GM10248 (cell line): ENCODE data around the gene SCLY.

ENCODE experiments used
- CTCF ChIA-PET: fragments of 300-600 bp; sonication (Branson Sonifier 250); formaldehyde crosslinking; extraction: SDS; loops from one replicate; lab custom pipeline; 2021; ENCODE audit warnings: antibody characterized with exemption; lab: Yijun Ruan, JAX
- POLR2A ChIA-PET: fragments of 350-650 bp; sonication (Branson Sonifier 250); formaldehyde crosslinking; extraction: SDS; loops from one replicate; lab custom pipeline; 2020; ENCODE audit warnings: antibody characterized with exemption; lab: Yijun Ruan, JAX
- DNase-seq: peaks from one replicate; pipeline ENCODE4 v3.0.0; 2012; ENCODE audit errors: extremely low spot score
- TF ChIP-seq, protein P1 (sequence below): IDR thresholded peaks from 2 replicates; pipeline ENCODE4 v1.5.1; 2012; ENCODE audit warnings: mild to moderate bottlenecking, low read depth; ENCODE audit errors: extremely low read depth, missing control alignments, control extremely low read depth

The SCLY gene

DNA sequence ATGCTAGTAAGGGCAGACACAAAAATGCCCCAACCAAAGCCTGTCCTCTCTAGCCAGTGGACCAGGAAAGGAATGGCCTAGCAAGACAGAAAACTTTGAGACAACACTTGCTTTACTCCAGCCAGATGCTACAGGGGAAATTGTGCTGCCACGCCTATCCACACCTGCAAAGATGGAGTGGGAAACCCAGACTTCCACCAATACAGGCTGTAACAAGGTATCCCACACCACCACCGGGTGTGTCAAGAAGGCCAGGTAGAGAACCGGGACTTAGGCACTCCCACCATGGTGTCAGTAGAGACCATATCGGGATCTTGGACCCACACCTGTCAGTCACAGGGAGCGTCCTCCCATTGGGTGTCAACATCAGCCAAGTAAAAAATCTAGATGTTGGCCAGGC is 23.1 kb downstream of the SCLY start:
- TF ChIP-seq, protein P1, sequence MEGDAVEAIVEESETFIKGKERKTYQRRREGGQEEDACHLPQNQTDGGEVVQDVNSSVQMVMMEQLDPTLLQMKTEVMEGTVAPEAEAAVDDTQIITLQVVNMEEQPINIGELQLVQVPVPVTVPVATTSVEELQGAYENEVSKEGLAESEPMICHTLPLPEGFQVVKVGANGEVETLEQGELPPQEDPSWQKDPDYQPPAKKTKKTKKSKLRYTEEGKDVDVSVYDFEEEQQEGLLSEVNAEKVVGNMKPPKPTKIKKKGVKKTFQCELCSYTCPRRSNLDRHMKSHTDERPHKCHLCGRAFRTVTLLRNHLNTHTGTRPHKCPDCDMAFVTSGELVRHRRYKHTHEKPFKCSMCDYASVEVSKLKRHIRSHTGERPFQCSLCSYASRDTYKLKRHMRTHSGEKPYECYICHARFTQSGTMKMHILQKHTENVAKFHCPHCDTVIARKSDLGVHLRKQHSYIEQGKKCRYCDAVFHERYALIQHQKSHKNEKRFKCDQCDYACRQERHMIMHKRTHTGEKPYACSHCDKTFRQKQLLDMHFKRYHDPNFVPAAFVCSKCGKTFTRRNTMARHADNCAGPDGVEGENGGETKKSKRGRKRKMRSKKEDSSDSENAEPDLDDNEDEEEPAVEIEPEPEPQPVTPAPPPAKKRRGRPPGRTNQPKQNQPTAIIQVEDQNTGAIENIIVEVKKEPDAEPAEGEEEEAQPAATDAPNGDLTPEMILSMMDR = no peak
- ChIA-PET POLR2A (no interaction called here), CTCF (no interaction called here)
- no peak for DNase-seq

DNA sequence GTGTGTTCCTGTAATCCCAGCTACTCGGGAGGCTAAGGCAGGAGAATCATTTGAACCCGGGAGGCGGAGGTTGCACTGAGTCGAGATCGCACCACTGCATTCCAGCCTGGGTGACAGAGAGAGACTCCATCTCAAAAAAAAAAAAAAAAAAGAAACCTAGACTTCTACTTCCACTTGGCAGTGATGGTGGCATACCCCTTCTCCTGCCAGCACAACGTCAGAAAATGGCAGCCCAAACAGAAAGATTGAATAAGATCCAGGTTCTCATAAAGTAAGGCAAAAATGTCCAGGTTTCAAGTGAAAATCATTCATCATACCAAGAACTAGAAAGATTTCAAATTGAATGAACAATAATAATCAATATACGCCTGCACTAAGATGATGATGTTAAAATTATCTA is 24.0 kb downstream of the SCLY start:
- POLR2A ChIA-PET = no interaction called here
- CTCF ChIA-PET = no interaction called here
- TF ChIP-seq, protein P1 = no peak
- DNase-seq = no peak

DNA sequence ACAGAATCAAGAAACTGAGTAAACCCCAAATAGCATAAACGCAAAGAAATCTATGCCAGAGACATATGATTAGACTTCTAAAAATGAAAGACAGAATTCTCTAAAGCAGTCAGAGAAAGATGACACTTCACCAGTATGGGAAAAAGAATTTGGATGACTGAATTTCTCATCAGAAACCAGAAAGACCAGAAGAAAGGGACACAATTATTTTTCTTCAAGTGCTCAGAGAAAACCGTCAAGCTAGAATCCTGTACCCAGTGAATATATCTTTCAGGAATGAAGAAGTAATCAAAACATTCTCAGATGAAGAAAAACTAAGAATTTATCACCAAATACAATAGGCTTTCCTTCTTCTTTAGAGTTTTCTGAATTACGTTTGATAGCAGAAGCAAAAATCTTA is 25.1 kb downstream of the SCLY start:
- DNase-seq = no peak
- TF ChIP-seq, protein P1 = no peak
- ChIA-PET CTCF (no interaction called here), POLR2A (no interaction called here)

DNA sequence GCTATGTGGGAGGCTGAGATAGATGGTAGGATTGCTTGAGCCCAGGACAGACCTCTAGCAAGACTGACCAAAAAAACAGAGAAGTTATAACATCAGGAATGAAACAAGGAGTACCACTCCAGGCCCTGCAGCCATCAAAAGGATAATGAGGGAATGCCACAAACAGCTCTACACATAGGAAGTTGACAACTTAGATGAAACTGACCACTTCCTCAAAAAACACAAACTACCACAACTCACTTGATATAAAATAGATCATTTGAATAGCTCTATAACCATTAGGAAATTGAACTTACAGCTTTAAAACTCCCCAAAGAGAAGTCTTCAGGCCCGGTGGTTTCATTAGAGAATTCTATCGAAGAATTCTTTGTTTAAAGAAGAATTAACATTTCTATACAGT is 26.4 kb downstream of the SCLY start:
- ChIA-PET POLR2A (no interaction called here), CTCF (interaction anchor here (1.1 to 2.3 kb wide), 5 partner anchors 8 to 122 kb away, joined by 3 to 9 read pairs (median 3); no protein-coding TSS in a partner anchor)
- TF ChIP-seq, protein P1 = no peak
- DNase-seq = no peak

DNA sequence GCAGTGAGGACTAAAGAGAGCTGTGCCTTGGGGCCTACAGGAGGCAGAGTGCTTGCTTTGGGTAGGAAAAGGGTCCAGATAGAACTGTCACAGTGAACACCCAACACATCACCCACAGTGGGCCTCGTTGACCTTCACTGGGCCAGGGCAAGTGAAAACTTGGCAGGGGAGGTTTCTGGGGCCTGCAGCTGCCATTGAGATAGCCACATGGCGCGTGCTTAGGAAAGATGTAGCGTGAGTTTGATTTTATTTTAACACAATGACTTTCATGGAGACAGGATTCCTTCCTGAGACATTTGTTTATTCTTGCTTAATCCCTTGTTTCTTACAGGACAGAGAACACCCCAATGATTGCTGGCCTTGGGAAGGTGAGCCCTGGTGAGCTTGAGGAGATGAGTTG is 30.1 kb downstream of the SCLY start:
- TF ChIP-seq, protein P1 = no peak
- ChIA-PET POLR2A (no interaction called here), CTCF (no interaction called here)
- no peak for DNase-seq

DNA sequence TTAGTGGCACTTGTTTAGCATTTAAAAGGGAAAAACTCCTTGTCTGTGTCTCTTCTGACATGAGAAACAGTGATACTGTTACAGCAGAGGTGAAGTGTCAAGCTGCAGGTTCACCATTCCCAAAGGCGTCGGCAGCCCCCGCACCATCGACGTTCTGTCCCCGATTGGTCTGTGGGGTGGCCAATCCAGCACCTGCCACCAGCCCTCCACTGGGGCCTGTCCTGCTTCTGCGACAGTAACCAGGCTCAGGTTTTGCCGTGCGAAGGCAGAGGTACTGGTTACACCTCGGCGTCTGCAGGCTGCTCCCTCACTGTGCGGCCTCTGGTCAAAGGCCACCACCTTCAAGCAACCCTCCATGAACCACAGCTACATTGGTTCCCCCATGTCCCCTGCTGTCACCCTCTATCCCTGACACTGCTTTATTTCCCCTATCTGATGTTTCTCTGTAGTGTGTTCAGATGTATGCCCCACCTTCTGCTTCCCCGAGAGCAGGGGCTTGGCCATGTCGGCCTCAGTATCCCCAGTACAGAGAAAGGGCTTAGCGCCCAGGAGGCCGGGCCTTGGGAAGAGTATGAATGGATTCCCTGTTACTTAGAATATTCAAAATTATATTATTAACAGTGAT is 30.7 kb downstream of the SCLY start:
- TF ChIP-seq, protein P1 = no peak
- no peak for DNase-seq
- POLR2A ChIA-PET = no interaction called here
- CTCF ChIA-PET = no interaction called here

DNA sequence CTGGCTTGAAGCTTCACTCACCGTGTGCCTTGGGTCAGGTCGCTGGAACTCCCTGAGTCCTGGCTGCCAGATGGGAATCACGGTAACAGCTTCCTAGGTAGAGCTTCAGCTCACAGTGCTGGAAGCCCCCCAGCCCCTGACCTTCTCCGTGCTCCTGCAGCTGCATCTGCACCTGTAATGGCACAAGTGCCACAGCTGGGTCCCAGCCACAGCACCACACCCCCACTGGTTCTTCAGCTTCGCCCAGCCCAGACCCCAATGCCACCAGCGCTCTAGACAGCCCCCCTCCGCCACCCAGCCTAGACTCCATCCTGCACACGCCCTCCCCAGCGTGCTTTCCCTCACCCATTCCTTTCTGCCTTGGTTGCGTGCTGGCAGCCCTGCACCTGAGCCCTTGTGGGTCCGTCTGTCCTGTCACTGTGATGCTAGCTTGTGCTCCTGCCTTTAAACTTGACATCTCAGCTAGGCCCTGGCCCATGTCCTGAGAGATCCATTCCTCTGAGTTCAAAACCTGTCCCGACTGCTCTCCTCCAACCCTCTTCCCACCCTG is 31.8 kb downstream of the SCLY start:
- TF ChIP-seq, protein P1 = no peak
- ChIA-PET CTCF (no interaction called here), POLR2A (no interaction called here)
- peak; percentile 9 for DNase-seq
